Mesendoderm (in vitro differentiated cells): ENCODE data around the gene ZDHHC11B.

Experiments
- DNase-seq: peaks from one replicate; pipeline ENCODE4 v3.0.0; 2013
- H2AK5ac ChIP-seq: 2 replicates; pipeline ENCODE4 v1.6.1; 2013; ENCODE audit warnings: low read length, inconsistent platforms
- H2BK120ac ChIP-seq: 2 replicates; pipeline ENCODE4 v1.6.1; 2013; ENCODE audit warnings: low read depth, mild to moderate bottlenecking, low read length, moderate library complexity, mixed read lengths
- H2BK15ac ChIP-seq: replicated peaks from 2 replicates; pipeline ENCODE4 v1.6.1; 2013; ENCODE audit warnings: low read depth, mild to moderate bottlenecking, moderate library complexity
- H2BK5ac ChIP-seq: 2 replicates; pipeline ENCODE4 v1.6.1; 2013; ENCODE audit warnings: low read length, inconsistent platforms
- H3K18ac ChIP-seq: 2 replicates; pipeline ENCODE4 v1.6.1; 2013; ENCODE audit warnings: mild to moderate bottlenecking, low read length, mixed read lengths
- H3K23ac ChIP-seq: one replicate; pipeline ENCODE4 v1.6.1; 2013; ENCODE audit warnings: low read length
- H3K27ac ChIP-seq: 2 replicates; pipeline ENCODE4 v1.5.1; 2013; ENCODE audit warnings: low read depth, mild to moderate bottlenecking, inconsistent platforms, low read length, moderate library complexity
- H3K27me3 ChIP-seq: 2 replicates; pipeline ENCODE4 v1.6.1; 2013; ENCODE audit warnings: low read length, control low read depth, mild to moderate bottlenecking, inconsistent platforms; ENCODE audit not compliant: insufficient read depth, poor library complexity
- H3K36me3 ChIP-seq: 2 replicates; pipeline ENCODE4 v1.6.1; 2013; ENCODE audit warnings: low read length, inconsistent platforms; ENCODE audit not compliant: control insufficient read depth, insufficient read depth
- H3K4ac ChIP-seq: one replicate; pipeline ENCODE4 v1.6.1; 2013; ENCODE audit warnings: low read depth, mild to moderate bottlenecking, low read length, moderate library complexity
- H3K4me1 ChIP-seq: 2 replicates; pipeline ENCODE4 v1.6.1; 2013; ENCODE audit warnings: low read depth, low read length, inconsistent platforms; ENCODE audit not compliant: control insufficient read depth
- H3K4me2 ChIP-seq: 2 replicates; pipeline ENCODE4 v1.6.1; 2013; ENCODE audit warnings: low read length
- H3K4me3 ChIP-seq: 2 replicates; pipeline ENCODE4 v1.5.1; 2013; ENCODE audit warnings: mild to moderate bottlenecking, low read length
- H3K56ac ChIP-seq: one replicate; pipeline ENCODE4 v1.6.1; 2013; ENCODE audit warnings: low read length
- H3K79me1 ChIP-seq: 2 replicates; pipeline ENCODE4 v1.6.1; 2013; ENCODE audit warnings: low read length, inconsistent platforms
- H3K79me2 ChIP-seq: 2 replicates; pipeline ENCODE4 v1.6.1; 2013; ENCODE audit warnings: mild to moderate bottlenecking, low read length; ENCODE audit not compliant: control insufficient read depth, insufficient read depth
- H3K9ac ChIP-seq: 2 replicates; pipeline ENCODE4 v1.6.1; 2013; ENCODE audit warnings: low read length, inconsistent platforms
- H4K5ac ChIP-seq: one replicate; pipeline ENCODE4 v1.6.1; 2013; ENCODE audit warnings: low read length
- H4K8ac ChIP-seq: one replicate; pipeline ENCODE4 v1.6.1; 2013; ENCODE audit warnings: low read depth, mild to moderate bottlenecking, control low read depth, low read length, moderate library complexity
- WGBS: extraction: QIAGEN DNeasy Blood & Tissue Kit; methylation state at CpG from one replicate; pipeline ENCODE4 v1.1.7; 2013; ENCODE audit warnings: low lambda C conversion rate, missing lambda C conversion rate; ENCODE audit not compliant: insufficient coverage; ENCODE audit errors: extremely low coverage; 5-methylcytosine and 5-hydroxymethylcytosine counted together

The ZDHHC11B gene

GRCh38 chr5:661891-662750 lies 122.4 kb downstream of the ZDHHC11B start:
- Histone ChIP-seq H3K4me2 (no peak overlapping the region), H3K4ac (no peak overlapping the region), H3K4me3 (no peak overlapping the region), H3K79me1 (no peaks in the 10 kb centered on the region), H2BK5ac (no peak overlapping the region), H2AK5ac (no peak overlapping the region), H4K5ac (no peak overlapping the region), H3K4me1 (no peaks in the 10 kb centered on the region), H3K27me3 (no peaks in the 10 kb centered on the region), H3K27ac (no peak overlapping the region), H4K8ac (no peak overlapping the region), H2BK15ac (no peak overlapping the region), H3K56ac (no peak overlapping the region), H3K18ac (no peak overlapping the region), H2BK120ac (no peak overlapping the region), H3K36me3 (peaks cover 7% of the 10 kb centered on the region), H3K23ac (no peak overlapping the region), H3K79me2 (no peaks in the 10 kb centered on the region), H3K9ac (no peak overlapping the region)
- WGBS, result no CpG with 5 or more reads among the region's 53 CpGs
- DNase-seq, result no peak

- no peak overlapping the region for H4K5ac ChIP-seq
- no peak overlapping the region for H3K23ac ChIP-seq
- no peak overlapping the region for H2BK15ac ChIP-seq
- H3K9ac ChIP-seq, result no peak overlapping the region
- H4K8ac ChIP-seq, result no peak overlapping the region
- no peaks in the 10 kb centered on the region for H3K4me1 ChIP-seq
- no peak overlapping the region for H3K27ac ChIP-seq
- no peak overlapping the region for H3K4me2 ChIP-seq
- H2BK5ac ChIP-seq, result no peak overlapping the region
- no peak for DNase-seq
- no peaks in the 10 kb centered on the region for H3K27me3 ChIP-seq
- H2BK120ac ChIP-seq, result no peak overlapping the region
- WGBS, result no CpG with 5 or more reads among the region's 11 CpGs
- H3K4ac ChIP-seq, result no peak overlapping the region
- no peak overlapping the region for H3K56ac ChIP-seq
- no peak overlapping the region for H3K18ac ChIP-seq
- peaks cover 8% of the 10 kb centered on the region for H3K36me3 ChIP-seq
- no peak overlapping the region for H2AK5ac ChIP-seq
- H3K4me3 ChIP-seq, result no peak overlapping the region
- no peaks in the 10 kb centered on the region for H3K79me1 ChIP-seq
- H3K79me2 ChIP-seq, result no peaks in the 10 kb centered on the region
Observed at GRCh38 chr5:660491-661030, 124.0 kb downstream of the ZDHHC11B start.
